ENCODE results near the gene ZFYVE9. TPM values are rescaled to one million over a fixed set of nuclear protein-coding genes. Genes with fewer than 3 reads are reported as not detected.
A peak's percentile ranks its signal among the peaks of the same experiment; 100 is the strongest.

The ZFYVE9 gene
- total and polyA plus RNA-seq, 2 of the 4 experiments (the other 2 are of a cell fraction): 8.3 to 28.7 TPM

GRCh38 chr1:52192024-52192423 is 50.1 kb downstream of the ZFYVE9 start:
- H3K4me1 ChIP-seq (ENCODE audit: control insufficient read depth, insufficient read depth, low read length): peaks cover 2% of the 10 kb centered on the region; the same call in 1 of the 2 replicates
- no peak overlapping the region for H3K18ac ChIP-seq (ENCODE audit: low read depth, low read length)
- H3K4me2 ChIP-seq (ENCODE audit: low read depth, low read length): peak overlapping the region; percentile 10; the same call in 1 of the 2 replicates
- H3K79me1 ChIP-seq (ENCODE audit: low read depth in 1 of 2, low read length in 2 of 2): peaks cover 19 to 29% of the 10 kb centered on the region in 2 experiments; a peak in 3 of 4 replicates
- H3K27ac ChIP-seq (ENCODE audit: insufficient read depth, low read length): no peak overlapping the region
- no peak for ATAC-seq (ENCODE audit: low read depth)
- no peak overlapping the region for H2BK20ac ChIP-seq (ENCODE audit: low read depth, low read length)
- no peak overlapping the region for H4K5ac ChIP-seq (ENCODE audit: low read depth, low read length)
- no peak overlapping the region for H3K56ac ChIP-seq (ENCODE audit: extremely low read depth, insufficient read depth, low read length)
- no peak overlapping the region for H2BK120ac ChIP-seq (ENCODE audit: low read depth, low read length)
- H2AFZ ChIP-seq (replicated peaks; ENCODE audit: low read length, poor library complexity): no peak overlapping the region
- in situ Hi-C loops (cut with MboI; ENCODE audit: low sequenced_read_pairs) (no loop called here), intact Hi-C loops (cut with micrococcal nuclease) (no loop called here), dilution Hi-C loops (cut with HindIII; ENCODE audit: low sequenced_read_pairs, unreplicated experiment) (no loop called here)
- H3K9me1 ChIP-seq (ENCODE audit: insufficient read depth, low read length): peaks cover 5% of the 10 kb centered on the region
- TF ChIP-seq USF2 (IDR thresholded peaks at IDR 0.05; ENCODE audit: low read depth, low read length) (no peak), POLR2A (IDR thresholded peaks at IDR 0.05; ENCODE audit: low read depth, low read length) (no peak), MAZ (IDR thresholded peaks at IDR 0.05; ENCODE audit: borderline replicate concordance, low read depth, low read length) (no peak), CTCF (conservative IDR thresholded peaks at IDR 0.05; ENCODE audit: low read depth, low read length) (no peak), SMC3 (IDR thresholded peaks at IDR 0.05; ENCODE audit: low read depth, low read length) (no peak), RFX5 (IDR thresholded peaks at IDR 0.05; ENCODE audit: low read depth, low read length) (no peak), RCOR1 (IDR thresholded peaks at IDR 0.05; ENCODE audit: insufficient replicate concordance, low read length) (no peak), RAD21 (IDR thresholded peaks at IDR 0.05; ENCODE audit: low read length) (no peak), MAFK (IDR thresholded peaks at IDR 0.05; ENCODE audit: low read depth, low read length) (no peak), BHLHE40 (IDR thresholded peaks at IDR 0.05; ENCODE audit: low read depth, low read length) (no peak), CHD1 (IDR thresholded peaks at IDR 0.05; ENCODE audit: low read depth, low read length) (no peak), MXI1 (IDR thresholded peaks at IDR 0.05; ENCODE audit: borderline replicate concordance, low read depth, low read length) (no peak), CEBPB (IDR thresholded peaks at IDR 0.05; ENCODE audit: low read depth, low read length) (no peak), NFE2L2 (IDR thresholded peaks at IDR 0.05; ENCODE audit: low read depth, low read length) (no peak), FOS (IDR thresholded peaks at IDR 0.05; ENCODE audit: low read depth, low read length) (no peak)
- TF ChIP-seq, protein P1, sequence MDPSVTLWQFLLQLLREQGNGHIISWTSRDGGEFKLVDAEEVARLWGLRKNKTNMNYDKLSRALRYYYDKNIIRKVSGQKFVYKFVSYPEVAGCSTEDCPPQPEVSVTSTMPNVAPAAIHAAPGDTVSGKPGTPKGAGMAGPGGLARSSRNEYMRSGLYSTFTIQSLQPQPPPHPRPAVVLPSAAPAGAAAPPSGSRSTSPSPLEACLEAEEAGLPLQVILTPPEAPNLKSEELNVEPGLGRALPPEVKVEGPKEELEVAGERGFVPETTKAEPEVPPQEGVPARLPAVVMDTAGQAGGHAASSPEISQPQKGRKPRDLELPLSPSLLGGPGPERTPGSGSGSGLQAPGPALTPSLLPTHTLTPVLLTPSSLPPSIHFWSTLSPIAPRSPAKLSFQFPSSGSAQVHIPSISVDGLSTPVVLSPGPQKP (IDR thresholded peaks at IDR 0.05; ENCODE audit: borderline replicate concordance, low read depth, low read length): no peak
- H3K9ac ChIP-seq (ENCODE audit: low read depth, low read length): no peak overlapping the region; the same call in 1 of the 2 replicates
- H3K9me3 ChIP-seq (ENCODE audit: control insufficient read depth, insufficient read depth, low read length): peaks cover under 1% of the 10 kb centered on the region; the same call in 1 of the 2 replicates
- ChIA-PET CTCF (interaction anchor here (0.6 kb wide), 1 partner anchor 14 kb away, joined by 3 read pairs; no protein-coding TSS in a partner anchor), POLR2A (ENCODE audit: unreplicated experiment) (no interaction called here)
- H3K27me3 ChIP-seq (ENCODE audit: control insufficient read depth, insufficient read depth, low read length): no peaks in the 10 kb centered on the region
- H3K36me3 ChIP-seq (ENCODE audit: control insufficient read depth, insufficient read depth, low read length): no peaks in the 10 kb centered on the region
- no peak overlapping the region for H2AK5ac ChIP-seq (ENCODE audit: low read depth, low read length)
- no peak overlapping the region for H2BK5ac ChIP-seq (ENCODE audit: low read depth, low read length, poor library complexity, severe bottlenecking)
- no peak overlapping the region for H3K23ac ChIP-seq (ENCODE audit: low read depth, low read length)
- no peak overlapping the region for H3K4me3 ChIP-seq (ENCODE audit: insufficient read depth, low read depth, low read length)
- H4K8ac ChIP-seq (ENCODE audit: low read depth in 2 of 2, low read length in 2 of 2): no peak overlapping the region
- no peaks in the 10 kb centered on the region for H4K20me1 ChIP-seq (ENCODE audit: insufficient read depth, low read length)
- H3K14ac ChIP-seq (replicated peaks; ENCODE audit: low read depth, low read length): no peak overlapping the region
- no peak overlapping the region for H2AK9ac ChIP-seq (replicated peaks; ENCODE audit: low read depth, low read length, poor library complexity)
- WGBS, 2 experiments (ENCODE audit: extremely low coverage in 2 of 2, insufficient read length in 1 of 2): no CpG with 5 or more reads among the region's 2 CpGs
- no peak overlapping the region for H3K4ac ChIP-seq (ENCODE audit: low read depth, low read length)
- no peak overlapping the region for H4K91ac ChIP-seq (ENCODE audit: insufficient read depth, low read depth, low read length)
- no TSS peak for BruUV-seq (replicated peaks)
- no peak for DNase-seq
- no peak overlapping the region for H2BK15ac ChIP-seq (ENCODE audit: low read depth, low read length)

Data from IMR-90 (cell line).